Hepatocyte (in vitro differentiated cells): ENCODE data around the gene MYBPC2.

Source experiments
- EZH2 ChIP-seq: fragments of 200-600 bp; sonication (generic); IDR thresholded peaks from 2 replicates; pipeline ENCODE4 v1.6.1; 2016; ENCODE audit warnings: antibody characterized with exemption, mild to moderate bottlenecking, borderline replicate concordance
- EZH2phosphoT487 ChIP-seq: fragments of 200-600 bp; sonication (generic); IDR thresholded peaks from one replicate; pipeline ENCODE4 v1.6.1; 2018; ENCODE audit warnings: antibody characterized with exemption, mild to moderate bottlenecking, low read depth, moderate library complexity; ENCODE audit not compliant: unreplicated experiment, severe bottlenecking
- TF ChIP-seq, protein P1 (sequence below): fragments of 200-600 bp; sonication (generic); IDR thresholded peaks from 2 replicates; pipeline ENCODE4 v1.5.1; 2016; ENCODE audit warnings: antibody characterized with exemption, mild to moderate bottlenecking; ENCODE audit not compliant: poor library complexity

DNA sequence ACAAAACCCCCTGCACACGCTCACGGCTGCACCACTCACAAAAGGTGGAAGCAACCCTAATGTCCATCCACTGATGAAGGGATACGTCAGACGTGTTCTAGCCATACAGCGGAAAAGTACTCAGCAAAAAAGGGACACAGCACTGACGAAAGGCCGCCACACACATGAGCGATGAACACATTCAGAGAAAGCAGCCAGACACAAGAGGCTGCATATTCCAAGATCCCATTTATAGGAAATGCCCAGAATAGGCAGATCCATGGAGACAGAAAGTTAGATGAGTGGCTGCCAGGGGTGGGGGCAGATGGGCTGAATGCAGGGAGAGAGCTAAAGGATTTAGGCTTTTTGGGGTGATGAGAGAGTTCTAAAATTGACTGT is 44.8 kb upstream of the MYBPC2 start:
- TF ChIP-seq, protein P1, sequence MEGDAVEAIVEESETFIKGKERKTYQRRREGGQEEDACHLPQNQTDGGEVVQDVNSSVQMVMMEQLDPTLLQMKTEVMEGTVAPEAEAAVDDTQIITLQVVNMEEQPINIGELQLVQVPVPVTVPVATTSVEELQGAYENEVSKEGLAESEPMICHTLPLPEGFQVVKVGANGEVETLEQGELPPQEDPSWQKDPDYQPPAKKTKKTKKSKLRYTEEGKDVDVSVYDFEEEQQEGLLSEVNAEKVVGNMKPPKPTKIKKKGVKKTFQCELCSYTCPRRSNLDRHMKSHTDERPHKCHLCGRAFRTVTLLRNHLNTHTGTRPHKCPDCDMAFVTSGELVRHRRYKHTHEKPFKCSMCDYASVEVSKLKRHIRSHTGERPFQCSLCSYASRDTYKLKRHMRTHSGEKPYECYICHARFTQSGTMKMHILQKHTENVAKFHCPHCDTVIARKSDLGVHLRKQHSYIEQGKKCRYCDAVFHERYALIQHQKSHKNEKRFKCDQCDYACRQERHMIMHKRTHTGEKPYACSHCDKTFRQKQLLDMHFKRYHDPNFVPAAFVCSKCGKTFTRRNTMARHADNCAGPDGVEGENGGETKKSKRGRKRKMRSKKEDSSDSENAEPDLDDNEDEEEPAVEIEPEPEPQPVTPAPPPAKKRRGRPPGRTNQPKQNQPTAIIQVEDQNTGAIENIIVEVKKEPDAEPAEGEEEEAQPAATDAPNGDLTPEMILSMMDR = no peak
- TF ChIP-seq EZH2phosphoT487 = no peak
- no peak for TF ChIP-seq EZH2
